Peyer's patch (tissue), 4 donors: Measurements from ENCODE around the gene SMKR1. TPM values are rescaled to one million over a fixed set of nuclear protein-coding genes. Genes with fewer than 3 reads are reported as not detected.

Source experiments
- DNase-seq, 3 donors: peaks; one replicate each; pipeline ENCODE4 v3.0.0-alpha.2; 2017 to 2019
- H3K27ac ChIP-seq, 4 donors: fragments of 200-600 bp; sonication (generic); one replicate each; pipeline ENCODE4 v1.5.1; 2016 to 2019
- H3K27me3 ChIP-seq, 2 donors: fragments of 200-600 bp; sonication (generic); one replicate each; pipeline ENCODE4 v1.5.1; 2019
- H3K36me3 ChIP-seq, 3 donors: fragments of 200-600 bp; sonication (generic); one replicate each; pipeline ENCODE4 v1.5.1; 2016 to 2019
- H3K4me1 ChIP-seq, 4 donors: fragments of 200-600 bp; sonication (generic); one replicate each; pipeline ENCODE4 v1.5.1; 2016 to 2019
- H3K4me3 ChIP-seq, 4 donors: fragments of 200-600 bp; sonication (generic); 1 replicate in 3 of 4; 2 replicates in 1 of 4; pipeline ENCODE4 v1.5.1; 2016 to 2019; ENCODE audit warnings: mild to moderate bottlenecking in 1 of 4
- H3K9me3 ChIP-seq, 4 donors: fragments of 200-600 bp; sonication (generic); one replicate each; pipeline ENCODE4 v1.5.1; 2016 to 2019; ENCODE audit warnings: mild to moderate bottlenecking in 1 of 4
- CTCF ChIP-seq, 6 experiments: fragments of 450-650 bp in 4 of 6; fragments of 200-600 bp in 2 of 6; sonication (generic) in 1 of 6; IDR thresholded peaks; one replicate each; pipeline ENCODE4 v1.5.1; 2017 to 2019; ENCODE audit warnings: antibody characterized with exemption in 6 of 6, mild to moderate bottlenecking in 3 of 6, moderate library complexity in 1 of 6
- POLR2A ChIP-seq, 2 donors: fragments of 450-650 bp; IDR thresholded peaks; one replicate each; pipeline ENCODE4 v1.5.1; 2017; ENCODE audit warnings: antibody characterized with exemption in 2 of 2, mild to moderate bottlenecking in 2 of 2, moderate library complexity in 2 of 2
- total RNA-seq, 4 donors: library from RNA; depleted of rRNA; stranded (reverse); fragments of >200 nt; gene quantifications; one replicate each; pipeline ENCODE4 v1.1.0, GENCODE V29; 2016

Gene SMKR1
- total RNA-seq, 4 donors from 2014 or later = 1.3 TPM; not detected in 3

GRCh38 chr7:129499999-129500398 is 2.3 kb upstream of the SMKR1 start:
- DNase-seq = peak in 1 of 3 donors; percentile 25
- H3K4me1 ChIP-seq = peaks cover 0 to 7% (median 3%) of the 10 kb centered on the region in 4 donors
- H3K9me3 ChIP-seq = no peaks in the 10 kb centered on the region
- H3K36me3 ChIP-seq = no peaks in the 10 kb centered on the region
- H3K27ac ChIP-seq = peak overlapping the region in 1 of 4 donors; percentile 4
- TF ChIP-seq CTCF (IDR thresholded peaks at IDR 0.05) (no peak), POLR2A (IDR thresholded peaks at IDR 0.05) (no peak)
- H3K4me3 ChIP-seq = no peak overlapping the region
- H3K27me3 ChIP-seq = no peaks in the 10 kb centered on the region

GRCh38 chr7:129502708-129503685 is 666 bp downstream of the SMKR1 start:
- Histone ChIP-seq H3K4me1 (peaks cover 0 to 7% (median 3%) of the 10 kb centered on the region in 4 donors), H3K36me3 (no peaks in the 10 kb centered on the region), H3K4me3 (peak overlapping the region; percentile 38 to 77 (median 64)), H3K9me3 (no peaks in the 10 kb centered on the region), H3K27me3 (no peaks in the 10 kb centered on the region), H3K27ac (peak overlapping the region in 2 of 4 donors; percentile 30 to 63)
- peak in 1 of 3 donors; percentile 18 for DNase-seq
- peak in 1 of 6 experiments; percentile 14 for TF ChIP-seq CTCF (IDR thresholded peaks at IDR 0.05)
- no peak for TF ChIP-seq POLR2A (IDR thresholded peaks at IDR 0.05)

- TF ChIP-seq CTCF (IDR thresholded peaks at IDR 0.05) (no peak), POLR2A (IDR thresholded peaks at IDR 0.05) (no peak)
- DNase-seq = no peak
- Histone ChIP-seq H3K27ac (no peak overlapping the region), H3K4me3 (no peak overlapping the region), H3K27me3 (no peaks in the 10 kb centered on the region), H3K36me3 (no peaks in the 10 kb centered on the region), H3K4me1 (peaks cover 0 to 7% (median 3%) of the 10 kb centered on the region in 4 donors), H3K9me3 (no peaks in the 10 kb centered on the region)
These were observed 1.4 kb downstream of the SMKR1 start for GRCh38 chr7:129503725-129504124.

- TF ChIP-seq POLR2A (IDR thresholded peaks at IDR 0.05) (no peak), CTCF (IDR thresholded peaks at IDR 0.05) (no peak)
- Histone ChIP-seq H3K9me3 (no peaks in the 10 kb centered on the region), H3K36me3 (no peaks in the 10 kb centered on the region), H3K27me3 (no peaks in the 10 kb centered on the region), H3K27ac (no peak overlapping the region), H3K4me1 (no peaks in the 10 kb centered on the region), H3K4me3 (no peak overlapping the region)
- DNase-seq = peak in 1 of 3 donors; percentile 21
These were observed 9.9 kb downstream of the SMKR1 start for GRCh38 chr7:129512192-129512591.

- H3K9me3 ChIP-seq = no peaks in the 10 kb centered on the region
- no peak for DNase-seq
- H3K4me1 ChIP-seq = no peaks in the 10 kb centered on the region
- no peaks in the 10 kb centered on the region for H3K36me3 ChIP-seq
- H3K27me3 ChIP-seq = no peaks in the 10 kb centered on the region
- H3K4me3 ChIP-seq = no peak overlapping the region
- TF ChIP-seq CTCF (IDR thresholded peaks at IDR 0.05) (no peak), POLR2A (IDR thresholded peaks at IDR 0.05) (no peak)
- no peak overlapping the region for H3K27ac ChIP-seq
These were observed 11.2 kb downstream of the SMKR1 start for GRCh38 chr7:129513546-129513945.
